ENCODE measurements around the gene GPR173.

- TF ChIP-seq CTCF (IDR thresholded peaks at IDR 0.05; ENCODE audit: low read depth, low read length) (no peak), EZH2phosphoT487 (IDR thresholded peaks at IDR 0.05; ENCODE audit: low read depth) (no peak)
These were observed 46.6 kb upstream of the GPR173 start for GRCh38 chrX:53001958-53002357.
